Measurements from ENCODE around the gene MYLK.

- TF ChIP-seq CTCF (IDR thresholded peaks at IDR 0.05) (no peak), POLR2A (IDR thresholded peaks at IDR 0.05) (no peak)
Measured at GRCh38 chr3:123750209-123750608, 133.9 kb downstream of the MYLK start.

All from lower leg skin (tissue), 3 donors.